Ovary (tissue), 9 donors: ENCODE measurements around the gene TRPM3. TPM values are rescaled to one million over a fixed set of nuclear protein-coding genes. Genes with fewer than 3 reads are reported as not detected.

Source experiments
- DNase-seq, 5 donors: peaks; one replicate each; pipeline ENCODE4 v3.0.0-alpha.2; 2019 to 2020
- H3K27ac ChIP-seq, 2 donors: fragments of 200-600 bp; one replicate each; pipeline versions ENCODE4 v1.5.1 to v1.8.0; 2019 to 2022
- H3K27me3 ChIP-seq: fragments of 200-600 bp; one replicate; pipeline ENCODE4 v1.8.0; 2022
- H3K36me3 ChIP-seq: fragments of 200-600 bp; sonication (generic); one replicate; pipeline ENCODE4 v1.5.1; 2019
- H3K4me1 ChIP-seq: one replicate; pipeline ENCODE4 v1.8.1; 2013; ENCODE audit warnings: mild to moderate bottlenecking, moderate library complexity; ENCODE audit not compliant: insufficient read depth
- H3K4me3 ChIP-seq: fragments of 200-600 bp; sonication (generic); one replicate; pipeline ENCODE4 v1.5.1; 2017
- H3K9me3 ChIP-seq, 2 donors: fragments of 200-600 bp in 1 of 2; sonication (generic) in 1 of 2; one replicate each; pipeline versions ENCODE4 v1.5.1 to v1.8.1; 2013 to 2019; ENCODE audit warnings: mild to moderate bottlenecking in 1 of 2, moderate library complexity in 1 of 2
- EP300 ChIP-seq: sonication (generic); formaldehyde crosslinking; IDR thresholded peaks from one replicate; pipeline ENCODE4 v1.6.1; 2017; ENCODE audit warnings: antibody characterized with exemption
- POLR2A ChIP-seq: fragments of 450-650 bp; IDR thresholded peaks from one replicate; pipeline ENCODE4 v1.6.1; 2017; ENCODE audit warnings: antibody characterized with exemption, mild to moderate bottlenecking, moderate library complexity
- WGBS, 3 donors: extraction: QIAGEN DNeasy Blood & Tissue Kit in 1 of 3; methylation state at CpG; one replicate each; pipeline versions ENCODE4 v1.1.5 to v1.1.7; 2013 to 2017; 5-methylcytosine and 5-hydroxymethylcytosine counted together
- intact Hi-C, 4 donors: fragments of 100-400 bp; cut with DNase I; formaldehyde crosslinking; loops; one replicate each; pipeline versions ENCODE4 v1.11.0 to v1.15.1; 2022 to 2023
- polyA plus RNA-seq, 2 donors: library from polyadenylated mRNA; stranded (reverse); fragments of 200-250 nt in 1 of 2; fragments of 350-450 nt in 1 of 2; fragmentation: Illumina TruSeq in 1 of 2; extraction: RNeasy Lipid Tissue Mini Kit (QIAGEN cat#74804) in 1 of 2; gene quantifications; one replicate each; pipeline ENCODE4 v1.2.3, GENCODE V29; 2013 to 2014
- total RNA-seq, 7 donors: library from RNA; depleted of rRNA in 2 of 7; stranded (reverse); fragments of >200 nt in 2 of 7; fragmentation: NEBNext Ultra II Directional in 3 of 7; extraction: Animal tissue kit (Norgen Biotek cat#: 25700) in 3 of 7; gene quantifications; one replicate each; pipeline versions ENCODE4 v1.1.0 to v1.2.4, GENCODE V29; 2016 to 2023
- TF ChIP-seq, protein P1 (sequence below), 3 donors: fragments of 450-650 bp in 2 of 3; fragments of 200-600 bp in 1 of 3; IDR thresholded peaks; one replicate each; pipeline versions ENCODE4 v1.5.1 to v1.8.0; 2016 to 2022; ENCODE audit warnings: antibody characterized with exemption in 3 of 3, mild to moderate bottlenecking in 1 of 3
- donor health status: DM: no; HTN: no; CAD: no; lungs with moderate emphysema.
- donor health status: DM: no; HTN: no; CAD: no.
- donor health status: Bipolar disorder and iron deficiency.
- donor health status: DM: yes; HTN: yes; CAD: no.
- donor health status: DM: no; HTN: no; CAD: no.
- donor health status: DM: yes; HTN: yes; CAD: no.

Gene TRPM3
- total and polyA plus RNA-seq, 9 donors: 0.80 to 18.5 (median 4.6) TPM

DNA sequence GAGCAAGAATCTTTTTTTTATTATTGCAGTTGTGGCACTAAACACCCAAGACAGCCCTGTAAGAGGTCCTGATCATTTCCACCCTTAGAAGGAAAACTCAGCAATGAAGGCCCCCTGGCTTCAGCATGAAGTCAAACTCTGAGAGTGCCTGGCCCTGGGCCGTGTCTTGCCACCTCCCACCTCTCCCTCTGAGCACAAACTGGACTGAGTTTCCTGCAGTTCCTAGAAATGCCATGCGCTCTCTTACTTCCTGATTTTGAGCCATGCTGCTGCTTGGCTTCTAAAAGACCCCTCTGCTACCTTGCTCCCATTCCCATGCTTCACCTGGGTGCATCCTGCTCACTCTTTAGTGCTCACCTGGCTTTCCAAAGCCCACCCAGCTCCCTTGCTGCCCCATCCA lies 566.5 kb downstream of the TRPM3 start:
- DNase-seq: no peak
- H3K4me3 ChIP-seq: no peak overlapping the region
- H3K27ac ChIP-seq: no peak overlapping the region
- H3K27me3 ChIP-seq: no peaks in the 10 kb centered on the region
- H3K9me3 ChIP-seq: no peaks in the 10 kb centered on the region
- no peaks in the 10 kb centered on the region for H3K36me3 ChIP-seq
- intact Hi-C loops: no loop called here
- no peak for TF ChIP-seq EP300
- TF ChIP-seq, protein P1, sequence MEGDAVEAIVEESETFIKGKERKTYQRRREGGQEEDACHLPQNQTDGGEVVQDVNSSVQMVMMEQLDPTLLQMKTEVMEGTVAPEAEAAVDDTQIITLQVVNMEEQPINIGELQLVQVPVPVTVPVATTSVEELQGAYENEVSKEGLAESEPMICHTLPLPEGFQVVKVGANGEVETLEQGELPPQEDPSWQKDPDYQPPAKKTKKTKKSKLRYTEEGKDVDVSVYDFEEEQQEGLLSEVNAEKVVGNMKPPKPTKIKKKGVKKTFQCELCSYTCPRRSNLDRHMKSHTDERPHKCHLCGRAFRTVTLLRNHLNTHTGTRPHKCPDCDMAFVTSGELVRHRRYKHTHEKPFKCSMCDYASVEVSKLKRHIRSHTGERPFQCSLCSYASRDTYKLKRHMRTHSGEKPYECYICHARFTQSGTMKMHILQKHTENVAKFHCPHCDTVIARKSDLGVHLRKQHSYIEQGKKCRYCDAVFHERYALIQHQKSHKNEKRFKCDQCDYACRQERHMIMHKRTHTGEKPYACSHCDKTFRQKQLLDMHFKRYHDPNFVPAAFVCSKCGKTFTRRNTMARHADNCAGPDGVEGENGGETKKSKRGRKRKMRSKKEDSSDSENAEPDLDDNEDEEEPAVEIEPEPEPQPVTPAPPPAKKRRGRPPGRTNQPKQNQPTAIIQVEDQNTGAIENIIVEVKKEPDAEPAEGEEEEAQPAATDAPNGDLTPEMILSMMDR (IDR thresholded peaks at IDR 0.05): no peak
- TF ChIP-seq POLR2A: no peak
- peaks cover 1% of the 10 kb centered on the region for H3K4me1 ChIP-seq
- 65 to 83% (median 83%) methylated on average over 2 of the region's 2 CpGs for WGBS, 3 donors

DNA sequence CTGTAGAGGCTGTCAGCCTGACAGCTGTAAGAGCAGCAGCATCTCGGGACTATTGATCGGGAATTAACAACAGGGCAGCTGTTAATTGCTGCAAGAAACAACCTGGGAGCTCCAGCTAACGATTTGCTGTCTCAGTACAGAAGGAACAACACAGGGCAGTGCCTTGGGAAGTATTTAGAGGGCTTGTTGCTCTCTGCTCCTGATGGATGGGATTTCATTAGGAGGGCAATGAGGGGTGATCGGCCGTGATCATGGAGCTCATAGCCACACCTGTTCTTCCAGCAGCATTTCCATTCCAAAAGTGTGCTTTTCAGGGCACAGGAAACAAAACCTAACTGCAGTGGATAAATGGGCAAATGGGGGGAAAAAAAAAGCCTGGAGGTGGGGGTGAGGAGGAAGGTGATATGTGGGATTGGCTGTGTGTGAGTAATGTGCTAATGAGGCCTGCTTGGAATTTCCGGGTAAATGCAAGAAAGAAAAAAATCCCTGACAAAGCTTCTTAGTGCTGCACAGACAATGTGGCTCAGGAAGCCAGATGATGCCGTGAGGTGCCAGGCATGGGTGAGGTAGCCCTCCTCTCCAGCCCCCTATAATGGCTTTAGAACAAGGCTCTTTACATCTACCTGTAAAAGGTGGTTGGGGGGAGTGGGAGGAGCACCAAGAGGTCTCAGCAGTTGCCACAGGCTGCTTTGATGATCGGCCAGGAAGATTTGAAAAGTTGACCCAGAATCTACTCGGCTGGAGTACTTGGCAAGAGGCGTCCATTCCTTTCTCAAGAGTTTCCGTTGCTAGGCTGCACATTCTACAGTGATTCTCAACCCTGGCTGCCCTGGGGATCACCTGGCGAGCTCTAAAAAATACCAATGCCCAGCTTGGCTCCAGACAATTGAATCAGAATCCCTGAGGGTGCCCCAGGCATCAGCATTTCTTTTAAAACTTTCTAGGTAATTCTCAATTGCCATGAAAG lies 567.4 kb downstream of the TRPM3 start:
- no peak for DNase-seq
- 52 to 56% (median 52%) methylated on average over 12 of the region's 12 CpGs for WGBS, 3 donors
- Histone ChIP-seq H3K4me1 (peaks cover 1% of the 10 kb centered on the region), H3K4me3 (no peak overlapping the region), H3K9me3 (no peaks in the 10 kb centered on the region), H3K27me3 (no peaks in the 10 kb centered on the region), H3K27ac (no peak overlapping the region), H3K36me3 (no peaks in the 10 kb centered on the region)
- no peak for TF ChIP-seq EP300
- no peak for TF ChIP-seq POLR2A
- TF ChIP-seq, protein P1 (IDR thresholded peaks at IDR 0.05): no peak
- intact Hi-C loops: no loop called here

DNA sequence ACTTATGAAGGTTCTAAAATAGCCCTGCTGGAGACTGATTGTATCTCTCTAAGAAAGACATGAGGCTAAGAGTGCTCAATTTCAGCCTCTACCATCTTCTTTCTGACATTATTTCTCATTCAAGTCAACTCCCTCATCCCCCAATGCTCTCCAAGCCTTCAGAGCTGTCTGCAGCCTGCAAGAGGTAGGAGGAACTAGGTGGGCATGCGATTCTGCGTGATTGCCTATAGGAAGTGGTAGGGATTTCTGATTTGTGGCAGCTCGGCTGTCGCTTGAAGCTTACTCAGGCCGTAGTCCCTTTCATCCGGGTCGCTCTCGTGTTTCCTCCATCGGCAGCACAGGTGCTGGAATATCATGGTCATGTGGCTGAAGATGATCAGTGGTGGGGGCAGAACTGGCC lies 568.9 kb downstream of the TRPM3 start:
- DNase-seq: no peak
- peaks cover 1% of the 10 kb centered on the region for H3K4me1 ChIP-seq
- WGBS, 3 donors: 94 to 97% (median 96%) methylated on average over 9 of the region's 9 CpGs
- no peaks in the 10 kb centered on the region for H3K27me3 ChIP-seq
- no peaks in the 10 kb centered on the region for H3K36me3 ChIP-seq
- no peaks in the 10 kb centered on the region for H3K9me3 ChIP-seq
- TF ChIP-seq POLR2A (no peak), EP300 (no peak)
- no peak overlapping the region for H3K27ac ChIP-seq
- no peak overlapping the region for H3K4me3 ChIP-seq
- intact Hi-C loops: no loop called here

DNA sequence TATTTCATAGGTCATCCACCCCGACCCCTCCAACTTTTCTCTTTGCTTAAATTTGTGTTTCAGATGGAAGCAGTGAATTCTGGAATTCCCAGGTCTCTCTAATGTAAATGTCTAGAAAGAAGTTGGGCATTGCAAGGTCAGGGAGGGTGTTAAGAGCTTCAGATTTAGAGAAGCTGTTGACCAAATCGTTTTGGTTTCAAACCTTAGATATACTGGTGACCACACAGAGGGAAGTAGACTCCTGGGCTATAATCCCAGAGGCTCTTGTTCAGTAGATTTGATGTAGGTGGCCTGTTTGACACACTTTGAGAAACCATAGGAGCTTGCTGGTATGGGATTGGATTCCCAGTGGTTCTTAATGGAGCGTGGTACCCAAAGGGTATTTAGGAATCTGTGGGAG lies 569.6 kb downstream of the TRPM3 start:
- Histone ChIP-seq H3K27me3 (no peaks in the 10 kb centered on the region), H3K27ac (no peak overlapping the region), H3K4me3 (no peak overlapping the region), H3K4me1 (peaks cover 1% of the 10 kb centered on the region), H3K9me3 (no peaks in the 10 kb centered on the region), H3K36me3 (no peaks in the 10 kb centered on the region)
- intact Hi-C loops: no loop called here
- no peak for TF ChIP-seq EP300
- TF ChIP-seq, protein P1 (IDR thresholded peaks at IDR 0.05): no peak
- no peak for TF ChIP-seq POLR2A
- WGBS, 3 donors: 88 to 93% (median 89%) methylated on average over 3 of the region's 3 CpGs
- DNase-seq: no peak

DNA sequence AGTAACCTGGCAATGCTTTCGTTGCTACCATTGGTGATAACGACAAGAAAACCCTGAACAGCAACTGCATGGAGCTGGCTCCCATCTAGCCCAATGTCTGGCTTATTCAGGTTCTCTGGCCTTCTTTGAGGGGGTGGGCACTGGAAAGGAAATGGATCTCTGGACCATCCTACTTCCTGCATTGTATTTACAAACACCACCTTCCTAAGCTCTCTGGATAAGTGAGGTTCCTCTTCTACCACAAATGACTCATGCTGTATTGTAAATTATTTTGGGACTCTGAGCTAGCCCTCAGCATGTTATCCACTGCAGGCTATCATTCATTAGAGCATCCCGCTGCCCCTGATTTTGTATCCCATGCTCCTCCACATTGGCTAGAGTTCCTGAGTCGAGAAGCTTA lies 570.0 kb downstream of the TRPM3 start:
- Histone ChIP-seq H3K9me3 (no peaks in the 10 kb centered on the region), H3K36me3 (no peaks in the 10 kb centered on the region), H3K4me3 (no peak overlapping the region), H3K27ac (no peak overlapping the region), H3K27me3 (no peaks in the 10 kb centered on the region), H3K4me1 (peaks cover 1% of the 10 kb centered on the region)
- whole genome bisulfite sequencing, 3 donors: 80 to 82% (median 80%) methylated on average over 4 of the region's 4 CpGs
- no peak for DNase-seq
- intact Hi-C loops: no loop called here
- no peak for TF ChIP-seq EP300
- TF ChIP-seq, protein P1 (IDR thresholded peaks at IDR 0.05): no peak
- no peak for TF ChIP-seq POLR2A
